ENCODE data around the gene STX5.
A peak's percentile ranks its signal among the peaks of the same experiment; 100 is the strongest.

STX5 gene

GRCh38 chr11:62856333-62856895 is 24.6 kb upstream of the STX5 start:
- Histone ChIP-seq H3K9me2 (replicated peaks; ENCODE audit: control insufficient read depth, low read length) (no peaks in the 10 kb centered on the region), H3K27ac (ENCODE audit: low read depth, low read length) (peak overlapping the region; percentile 91), H3K27me3 (ENCODE audit: control insufficient read depth, low read length) (no peaks in the 10 kb centered on the region; the same call in 1 of the 2 replicates), H3K36me3 (ENCODE audit: control insufficient read depth, low read length) (peaks cover 88% of the 10 kb centered on the region), H3K4me3 (ENCODE audit: low read length) (peak overlapping the region; percentile 94), H3K4me1 (ENCODE audit: control insufficient read depth, low read length) (peaks cover 56% of the 10 kb centered on the region), H3K4me2 (ENCODE audit: low read length) (peak overlapping the region; percentile 91), H3K79me2 (ENCODE audit: control insufficient read depth, low read length) (peaks cover 84% of the 10 kb centered on the region), H3F3A (ENCODE audit: control insufficient read depth, insufficient read depth) (peaks cover 52% of the 10 kb centered on the region), H4K20me1 (ENCODE audit: control insufficient read depth, insufficient read depth, low read depth, low read length) (peaks cover 26% of the 10 kb centered on the region), H3K9me3 (ENCODE audit: control insufficient read depth, insufficient read depth, low read length) (no peaks in the 10 kb centered on the region)
- TF ChIP-seq EZH2phosphoT487 (IDR thresholded peaks at IDR 0.05; ENCODE audit: borderline replicate concordance, low read length) (no peak), CTCF (IDR thresholded peaks at IDR 0.05; ENCODE audit: low read depth, low read length, poor library complexity, severe bottlenecking) (no peak)

GRCh38 chr11:62855571-62856332 is 23.9 kb upstream of the STX5 start:
- TF ChIP-seq CTCF (IDR thresholded peaks at IDR 0.05; ENCODE audit: low read depth, low read length, poor library complexity, severe bottlenecking) (no peak), EZH2phosphoT487 (IDR thresholded peaks at IDR 0.05; ENCODE audit: borderline replicate concordance, low read length) (no peak)
- Histone ChIP-seq H3K27me3 (ENCODE audit: control insufficient read depth, low read length) (no peaks in the 10 kb centered on the region; the same call in 1 of the 2 replicates), H3K4me1 (ENCODE audit: control insufficient read depth, low read length) (peaks cover 53% of the 10 kb centered on the region), H3K4me3 (ENCODE audit: low read length) (peak overlapping the region; percentile 94), H3F3A (ENCODE audit: control insufficient read depth, insufficient read depth) (peaks cover 52% of the 10 kb centered on the region), H3K4me2 (ENCODE audit: low read length) (peak overlapping the region; percentile 92), H3K79me2 (ENCODE audit: control insufficient read depth, low read length) (peaks cover 77% of the 10 kb centered on the region), H3K9me3 (ENCODE audit: control insufficient read depth, insufficient read depth, low read length) (no peaks in the 10 kb centered on the region), H3K9me2 (replicated peaks; ENCODE audit: control insufficient read depth, low read length) (no peaks in the 10 kb centered on the region), H4K20me1 (ENCODE audit: control insufficient read depth, insufficient read depth, low read depth, low read length) (peaks cover 25% of the 10 kb centered on the region), H3K27ac (ENCODE audit: low read depth, low read length) (peak overlapping the region; percentile 91), H3K36me3 (ENCODE audit: control insufficient read depth, low read length) (peaks cover 83% of the 10 kb centered on the region)

- H3K36me3 ChIP-seq (ENCODE audit: control insufficient read depth, low read length): peaks cover 76% of the 10 kb centered on the region
- no peaks in the 10 kb centered on the region for H3K9me3 ChIP-seq (ENCODE audit: control insufficient read depth, insufficient read depth, low read length)
- H3K27me3 ChIP-seq (ENCODE audit: control insufficient read depth, low read length): no peaks in the 10 kb centered on the region; the same call in 1 of the 2 replicates
- peak overlapping the region; percentile 92 for H3K4me2 ChIP-seq (ENCODE audit: low read length)
- H4K20me1 ChIP-seq (ENCODE audit: control insufficient read depth, insufficient read depth, low read depth, low read length): peaks cover 25% of the 10 kb centered on the region
- peaks cover 69% of the 10 kb centered on the region for H3K79me2 ChIP-seq (ENCODE audit: control insufficient read depth, low read length)
- TF ChIP-seq EZH2phosphoT487 (IDR thresholded peaks at IDR 0.05; ENCODE audit: borderline replicate concordance, low read length) (no peak), CTCF (IDR thresholded peaks at IDR 0.05; ENCODE audit: low read depth, low read length, poor library complexity, severe bottlenecking) (no peak)
- H3K4me1 ChIP-seq (ENCODE audit: control insufficient read depth, low read length): peaks cover 46% of the 10 kb centered on the region
- peaks cover 55% of the 10 kb centered on the region for H3F3A ChIP-seq (ENCODE audit: control insufficient read depth, insufficient read depth)
- no peaks in the 10 kb centered on the region for H3K9me2 ChIP-seq (replicated peaks; ENCODE audit: control insufficient read depth, low read length)
- peak overlapping the region; percentile 94 for H3K4me3 ChIP-seq (ENCODE audit: low read length)
- H3K27ac ChIP-seq (ENCODE audit: low read depth, low read length): peak overlapping the region; percentile 91
Measured at GRCh38 chr11:62854825-62855570, 23.1 kb upstream of the STX5 start.
